ENCODE data around the gene PM20D2.

The PM20D2 gene

DNA sequence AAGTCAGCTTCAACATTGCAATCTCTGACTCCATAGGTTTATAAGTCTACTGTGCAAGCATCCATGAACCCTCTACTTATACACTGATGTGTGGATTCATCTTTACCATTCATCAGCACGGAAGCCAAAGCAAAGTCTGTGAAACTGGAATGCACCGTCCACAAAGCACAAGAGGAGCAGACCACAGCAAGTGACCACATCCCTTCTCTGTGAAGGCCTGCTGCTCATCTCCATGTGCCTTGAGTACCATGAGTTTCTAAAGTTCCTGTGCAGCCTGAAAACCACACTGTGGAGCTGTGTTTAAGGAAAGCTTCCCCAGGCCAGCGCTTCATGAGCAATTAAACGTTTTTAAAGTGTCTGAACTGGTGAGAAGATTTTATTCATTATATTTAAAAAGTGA, 51.3 kb downstream of the PM20D2 start:
- TF ChIP-seq PPARA (CRISPR knock-in tag; IDR thresholded peaks at IDR 0.05; ENCODE audit: borderline replicate concordance): no peak
- no peak for TF ChIP-seq OSR1 (CRISPR knock-in tag; IDR thresholded peaks at IDR 0.05)
- TF ChIP-seq ZFP3 (CRISPR knock-in tag; IDR thresholded peaks at IDR 0.05): no peak
- no peak for TF ChIP-seq BACH2 (CRISPR knock-in tag; IDR thresholded peaks at IDR 0.05; ENCODE audit: borderline replicate concordance)
- TF ChIP-seq, protein P1, sequence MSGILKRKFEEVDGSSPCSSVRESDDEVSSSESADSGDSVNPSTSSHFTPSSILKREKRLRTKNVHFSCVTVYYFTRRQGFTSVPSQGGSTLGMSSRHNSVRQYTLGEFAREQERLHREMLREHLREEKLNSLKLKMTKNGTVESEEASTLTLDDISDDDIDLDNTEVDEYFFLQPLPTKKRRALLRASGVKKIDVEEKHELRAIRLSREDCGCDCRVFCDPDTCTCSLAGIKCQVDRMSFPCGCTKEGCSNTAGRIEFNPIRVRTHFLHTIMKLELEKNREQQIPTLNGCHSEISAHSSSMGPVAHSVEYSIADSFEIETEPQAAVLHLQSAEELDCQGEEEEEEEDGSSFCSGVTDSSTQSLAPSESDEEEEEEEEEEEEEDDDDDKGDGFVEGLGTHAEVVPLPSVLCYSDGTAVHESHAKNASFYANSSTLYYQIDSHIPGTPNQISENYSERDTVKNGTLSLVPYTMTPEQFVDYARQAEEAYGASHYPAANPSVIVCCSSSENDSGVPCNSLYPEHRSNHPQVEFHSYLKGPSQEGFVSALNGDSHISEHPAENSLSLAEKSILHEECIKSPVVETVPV (CRISPR knock-in tag; IDR thresholded peaks at IDR 0.05): no peak
- no peak for TF ChIP-seq RARB (CRISPR knock-in tag; IDR thresholded peaks at IDR 0.05)
- no peak for TF ChIP-seq ZNF70 (CRISPR knock-in tag; IDR thresholded peaks at IDR 0.05)
- TF ChIP-seq, protein P2, sequence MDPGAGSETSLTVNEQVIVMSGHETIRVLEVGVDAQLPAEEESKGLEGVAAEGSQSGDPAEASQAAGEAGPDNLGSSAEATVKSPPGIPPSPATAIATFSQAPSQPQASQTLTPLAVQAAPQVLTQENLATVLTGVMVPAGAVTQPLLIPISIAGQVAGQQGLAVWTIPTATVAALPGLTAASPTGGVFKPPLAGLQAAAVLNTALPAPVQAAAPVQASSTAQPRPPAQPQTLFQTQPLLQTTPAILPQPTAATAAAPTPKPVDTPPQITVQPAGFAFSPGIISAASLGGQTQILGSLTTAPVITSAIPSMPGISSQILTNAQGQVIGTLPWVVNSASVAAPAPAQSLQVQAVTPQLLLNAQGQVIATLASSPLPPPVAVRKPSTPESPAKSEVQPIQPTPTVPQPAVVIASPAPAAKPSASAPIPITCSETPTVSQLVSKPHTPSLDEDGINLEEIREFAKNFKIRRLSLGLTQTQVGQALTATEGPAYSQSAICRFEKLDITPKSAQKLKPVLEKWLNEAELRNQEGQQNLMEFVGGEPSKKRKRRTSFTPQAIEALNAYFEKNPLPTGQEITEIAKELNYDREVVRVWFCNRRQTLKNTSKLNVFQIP (CRISPR knock-in tag; IDR thresholded peaks at IDR 0.05; ENCODE audit: borderline replicate concordance, low read depth): no peak
- TF ChIP-seq ZNF8 (CRISPR knock-in tag; IDR thresholded peaks at IDR 0.05): no peak
- TF ChIP-seq ZC3H10 (CRISPR knock-in tag; IDR thresholded peaks at IDR 0.05): no peak
- TF ChIP-seq ESRRG (CRISPR knock-in tag; IDR thresholded peaks at IDR 0.05): no peak
- no peak for TF ChIP-seq ISL1 (CRISPR knock-in tag; IDR thresholded peaks at IDR 0.05)
- ATAC-seq: no peak

DNA sequence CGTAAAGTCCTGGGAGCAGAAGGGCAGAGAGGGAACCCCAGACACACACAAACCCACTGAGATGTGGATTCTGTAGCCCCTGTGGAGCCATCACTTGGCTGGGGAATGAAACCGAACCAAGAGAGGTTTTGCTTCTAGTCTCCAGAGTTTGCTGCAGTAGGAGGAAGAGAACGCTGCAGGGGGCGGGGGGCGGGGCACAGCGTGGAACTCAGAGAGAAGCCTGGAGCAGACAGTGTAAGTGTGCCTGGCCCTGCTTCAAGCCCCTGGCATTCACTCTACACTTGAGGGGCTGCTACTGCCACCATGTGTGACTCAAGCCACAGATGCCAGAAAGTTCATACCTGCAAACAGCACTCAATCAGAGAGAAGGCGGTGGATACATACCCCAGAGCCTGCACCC, 52.4 kb downstream of the PM20D2 start:
- TF ChIP-seq ZC3H10 (CRISPR knock-in tag; IDR thresholded peaks at IDR 0.05) (no peak), GLIS3 (CRISPR knock-in tag; IDR thresholded peaks at IDR 0.05) (no peak), PPARA (CRISPR knock-in tag; IDR thresholded peaks at IDR 0.05; ENCODE audit: borderline replicate concordance) (no peak), ZNF70 (CRISPR knock-in tag; IDR thresholded peaks at IDR 0.05) (no peak), ESRRG (CRISPR knock-in tag; IDR thresholded peaks at IDR 0.05) (no peak), SNAI2 (CRISPR knock-in tag; IDR thresholded peaks at IDR 0.05) (no peak), TOX (CRISPR knock-in tag; IDR thresholded peaks at IDR 0.05; ENCODE audit: borderline replicate concordance) (no peak), ISL1 (CRISPR knock-in tag; IDR thresholded peaks at IDR 0.05) (no peak), ARNTL (CRISPR knock-in tag; IDR thresholded peaks at IDR 0.05; ENCODE audit: borderline replicate concordance, low read depth) (no peak), RARB (CRISPR knock-in tag; IDR thresholded peaks at IDR 0.05) (no peak), ZFP30 (CRISPR knock-in tag; IDR thresholded peaks at IDR 0.05) (no peak), ZFP3 (CRISPR knock-in tag; IDR thresholded peaks at IDR 0.05) (no peak)
- TF ChIP-seq, protein P3, sequence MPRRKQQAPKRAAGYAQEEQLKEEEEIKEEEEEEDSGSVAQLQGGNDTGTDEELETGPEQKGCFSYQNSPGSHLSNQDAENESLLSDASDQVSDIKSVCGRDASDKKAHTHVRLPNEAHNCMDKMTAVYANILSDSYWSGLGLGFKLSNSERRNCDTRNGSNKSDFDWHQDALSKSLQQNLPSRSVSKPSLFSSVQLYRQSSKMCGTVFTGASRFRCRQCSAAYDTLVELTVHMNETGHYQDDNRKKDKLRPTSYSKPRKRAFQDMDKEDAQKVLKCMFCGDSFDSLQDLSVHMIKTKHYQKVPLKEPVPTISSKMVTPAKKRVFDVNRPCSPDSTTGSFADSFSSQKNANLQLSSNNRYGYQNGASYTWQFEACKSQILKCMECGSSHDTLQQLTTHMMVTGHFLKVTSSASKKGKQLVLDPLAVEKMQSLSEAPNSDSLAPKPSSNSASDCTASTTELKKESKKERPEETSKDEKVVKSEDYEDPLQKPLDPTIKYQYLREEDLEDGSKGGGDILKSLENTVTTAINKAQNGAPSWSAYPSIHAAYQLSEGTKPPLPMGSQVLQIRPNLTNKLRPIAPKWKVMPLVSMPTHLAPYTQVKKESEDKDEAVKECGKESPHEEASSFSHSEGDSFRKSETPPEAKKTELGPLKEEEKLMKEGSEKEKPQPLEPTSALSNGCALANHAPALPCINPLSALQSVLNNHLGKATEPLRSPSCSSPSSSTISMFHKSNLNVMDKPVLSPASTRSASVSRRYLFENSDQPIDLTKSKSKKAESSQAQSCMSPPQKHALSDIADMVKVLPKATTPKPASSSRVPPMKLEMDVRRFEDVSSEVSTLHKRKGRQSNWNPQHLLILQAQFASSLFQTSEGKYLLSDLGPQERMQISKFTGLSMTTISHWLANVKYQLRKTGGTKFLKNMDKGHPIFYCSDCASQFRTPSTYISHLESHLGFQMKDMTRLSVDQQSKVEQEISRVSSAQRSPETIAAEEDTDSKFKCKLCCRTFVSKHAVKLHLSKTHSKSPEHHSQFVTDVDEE (CRISPR knock-in tag; IDR thresholded peaks at IDR 0.05): no peak
- TF ChIP-seq, protein P1 (CRISPR knock-in tag; IDR thresholded peaks at IDR 0.05): no peak
- TF ChIP-seq, protein P4, sequence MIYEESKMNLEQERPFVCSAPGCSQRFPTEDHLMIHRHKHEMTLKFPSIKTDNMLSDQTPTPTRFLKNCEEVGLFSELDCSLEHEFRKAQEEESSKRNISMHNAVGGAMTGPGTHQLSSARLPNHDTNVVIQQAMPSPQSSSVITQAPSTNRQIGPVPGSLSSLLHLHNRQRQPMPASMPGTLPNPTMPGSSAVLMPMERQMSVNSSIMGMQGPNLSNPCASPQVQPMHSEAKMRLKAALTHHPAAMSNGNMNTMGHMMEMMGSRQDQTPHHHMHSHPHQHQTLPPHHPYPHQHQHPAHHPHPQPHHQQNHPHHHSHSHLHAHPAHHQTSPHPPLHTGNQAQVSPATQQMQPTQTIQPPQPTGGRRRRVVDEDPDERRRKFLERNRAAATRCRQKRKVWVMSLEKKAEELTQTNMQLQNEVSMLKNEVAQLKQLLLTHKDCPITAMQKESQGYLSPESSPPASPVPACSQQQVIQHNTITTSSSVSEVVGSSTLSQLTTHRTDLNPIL (CRISPR knock-in tag; IDR thresholded peaks at IDR 0.05; ENCODE audit: low read depth): no peak
- TF ChIP-seq, protein P2 (CRISPR knock-in tag; IDR thresholded peaks at IDR 0.05; ENCODE audit: borderline replicate concordance, low read depth): no peak
- ATAC-seq: no peak

DNA sequence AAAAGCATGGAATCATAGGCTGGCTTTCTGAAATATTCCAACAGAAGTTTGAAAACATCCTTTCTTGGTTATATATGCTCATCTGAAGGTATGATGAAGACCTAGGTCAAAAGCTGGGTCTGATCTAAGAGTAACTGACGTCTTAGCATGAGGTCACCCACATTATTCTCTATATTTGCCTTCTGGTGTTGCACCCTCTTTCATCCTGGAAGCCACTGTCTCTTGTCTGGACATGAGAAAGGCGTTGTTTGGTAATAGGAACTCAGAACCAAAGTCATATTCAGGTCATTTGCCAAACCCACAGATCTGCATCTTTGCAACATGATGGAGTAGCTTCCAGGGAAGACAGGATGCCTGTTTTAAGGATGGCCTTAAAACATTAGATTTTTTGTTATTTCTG, 53.7 kb downstream of the PM20D2 start:
- TF ChIP-seq ZNF565 (CRISPR knock-in tag; conservative IDR thresholded peaks at IDR 0.05; ENCODE audit: low read depth) (no peak), SNAI2 (CRISPR knock-in tag; IDR thresholded peaks at IDR 0.05) (no peak), GLIS3 (CRISPR knock-in tag; IDR thresholded peaks at IDR 0.05) (no peak)
- no peak for ATAC-seq

Measured in SK-N-SH treated with all-trans-retinoic acid at 6 μM for 48 hours (cell line).